GM18907 (cell line): ENCODE measurements around the gene FAM120B.
A peak's percentile ranks its signal among the peaks of the same experiment; 100 is the strongest.

ENCODE experiments used
- ATAC-seq: cut with Tn5 transposase; IDR thresholded peaks from one replicate; pipeline ENCODE4 v1.9.1; 2021; ENCODE audit warnings: mild to moderate bottlenecking, moderate library complexity; ENCODE audit not compliant: unreplicated experiment

FAM120B gene

DNA sequence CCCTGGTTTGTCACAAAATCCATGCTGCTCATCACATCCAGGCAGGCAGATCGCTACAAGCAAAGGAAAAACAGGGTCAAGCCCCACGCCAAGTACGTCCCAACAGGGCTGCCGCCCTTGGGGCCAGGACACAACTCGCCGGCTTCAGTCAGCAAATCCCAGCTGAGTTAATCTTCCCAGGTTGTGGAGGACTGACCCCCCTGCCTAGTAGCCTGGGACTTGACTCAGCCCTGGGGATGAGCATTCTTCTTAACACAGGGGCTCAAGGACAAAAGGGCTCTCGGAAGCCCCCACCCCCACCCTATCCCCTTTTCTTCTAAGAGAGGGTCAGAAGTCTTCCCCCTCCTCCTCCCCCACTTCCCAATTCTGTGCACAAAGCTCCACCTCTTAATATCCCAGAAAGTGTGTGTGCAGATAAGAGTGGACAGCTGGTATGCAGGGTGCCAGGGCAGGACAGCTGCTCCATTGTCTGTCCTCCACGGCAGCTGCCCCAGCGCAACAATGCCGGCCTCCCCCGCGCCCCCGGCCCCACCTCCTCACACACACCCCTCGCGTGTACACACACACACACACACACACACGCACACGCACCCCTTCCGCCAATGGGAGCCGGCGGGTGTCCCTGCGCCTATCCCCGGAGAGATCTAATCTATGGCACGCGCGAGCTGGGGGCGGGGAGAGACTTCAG lies 20.2 kb upstream of the FAM120B start:
- no peak for ATAC-seq

DNA sequence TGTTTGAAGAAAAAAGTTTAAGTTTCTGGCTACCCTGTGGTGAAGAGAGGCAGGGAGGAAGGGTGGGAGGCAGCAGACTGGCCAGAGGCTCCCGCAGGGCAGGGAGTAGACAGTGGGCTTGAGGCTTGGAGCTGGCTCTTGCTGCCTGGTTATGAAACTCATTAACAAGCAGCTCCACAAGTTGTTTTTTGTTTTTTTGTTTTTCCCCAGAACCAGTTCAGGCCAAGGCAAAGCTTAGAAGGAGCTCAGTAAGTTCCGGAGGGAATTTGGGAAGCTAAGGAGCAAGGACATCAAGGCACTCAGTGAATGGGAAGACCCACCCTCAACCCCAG lies 19.7 kb upstream of the FAM120B start:
- ATAC-seq = no peak

DNA sequence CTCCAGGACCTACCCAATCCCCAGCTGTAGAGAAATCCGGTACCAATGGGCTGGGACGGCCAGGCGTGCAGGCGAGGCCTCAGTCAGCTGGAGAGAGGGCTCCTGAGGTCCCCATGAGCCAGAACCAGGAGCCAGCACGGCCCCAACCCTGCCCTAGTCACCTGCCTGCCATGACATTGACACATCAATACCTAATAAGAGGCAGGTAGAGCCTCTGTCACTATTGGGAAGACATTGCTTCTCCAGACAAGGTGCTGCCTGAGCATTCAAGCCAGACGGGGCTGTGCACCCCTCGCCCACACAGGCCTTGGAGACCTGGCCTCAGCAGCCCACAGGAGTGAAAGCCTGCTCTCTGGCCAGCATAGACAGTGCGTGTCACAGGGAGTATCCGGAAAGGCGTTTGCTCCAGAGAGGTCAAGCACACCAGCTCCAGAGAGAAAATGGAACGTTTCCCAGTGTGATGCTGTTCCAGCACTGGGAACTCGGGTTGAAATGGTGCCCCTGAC lies 19.1 kb upstream of the FAM120B start:
- no peak for ATAC-seq

GRCh38 chr6:170288091-170288631 lies 18.4 kb upstream of the FAM120B start:
- ATAC-seq = no peak

DNA sequence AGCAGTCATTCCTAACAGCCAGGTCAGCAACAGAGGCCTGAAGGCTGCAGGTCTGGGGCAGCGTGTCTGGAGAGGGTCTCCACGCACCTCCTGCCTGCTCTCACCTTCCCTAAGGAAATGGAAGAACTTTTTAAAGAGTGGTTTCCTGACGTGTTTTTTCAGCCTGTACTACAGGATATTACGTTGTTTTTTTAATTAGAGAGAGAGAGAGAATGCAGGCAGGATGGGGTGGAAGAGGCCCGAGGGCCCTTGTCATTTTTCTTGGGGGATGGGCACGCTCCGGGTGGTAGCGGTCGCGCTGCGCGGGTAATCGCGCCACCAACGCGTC lies 17.7 kb upstream of the FAM120B start:
- ATAC-seq = no peak

DNA sequence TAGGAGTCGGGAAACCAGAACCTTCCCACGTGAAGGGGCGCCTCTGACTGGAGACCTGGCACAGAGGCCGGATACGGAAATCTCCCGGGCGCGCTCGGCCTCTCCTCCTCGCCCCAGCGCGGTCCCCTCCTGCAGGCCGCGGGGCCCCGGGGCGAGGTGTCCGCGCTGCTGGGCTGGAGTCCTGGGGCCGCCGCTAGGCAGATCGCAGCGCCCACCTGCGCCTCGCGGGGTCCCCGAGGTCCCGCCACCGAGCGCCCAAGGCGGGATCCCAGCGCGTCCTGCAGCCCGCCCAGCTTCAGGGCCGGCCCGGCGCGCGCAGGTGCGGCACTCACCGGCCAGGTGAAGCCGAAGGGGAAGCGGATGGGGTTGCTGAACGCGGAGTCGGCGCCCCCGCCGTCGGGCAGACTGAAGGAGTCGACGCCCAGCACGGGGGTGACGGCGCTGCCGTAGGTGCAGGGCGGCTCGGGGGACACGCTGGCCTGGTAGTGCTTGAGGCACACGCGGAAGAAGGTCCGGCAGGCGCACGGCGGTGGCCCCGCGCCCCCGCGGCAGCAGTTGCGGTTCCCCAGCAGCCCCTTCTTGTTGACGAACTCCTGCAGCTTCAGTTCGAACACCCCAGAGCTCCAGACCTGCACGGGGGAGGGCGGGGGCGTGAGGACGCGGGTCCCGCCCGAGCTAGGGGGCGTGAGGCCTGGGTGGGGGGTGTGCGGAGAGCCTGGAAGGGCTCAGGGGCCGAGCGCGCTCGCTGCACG lies 17.2 kb upstream of the FAM120B start:
- no peak for ATAC-seq

- no peak for ATAC-seq
These were observed 16.6 kb upstream of the FAM120B start for GRCh38 chr6:170289951-170290295.

DNA sequence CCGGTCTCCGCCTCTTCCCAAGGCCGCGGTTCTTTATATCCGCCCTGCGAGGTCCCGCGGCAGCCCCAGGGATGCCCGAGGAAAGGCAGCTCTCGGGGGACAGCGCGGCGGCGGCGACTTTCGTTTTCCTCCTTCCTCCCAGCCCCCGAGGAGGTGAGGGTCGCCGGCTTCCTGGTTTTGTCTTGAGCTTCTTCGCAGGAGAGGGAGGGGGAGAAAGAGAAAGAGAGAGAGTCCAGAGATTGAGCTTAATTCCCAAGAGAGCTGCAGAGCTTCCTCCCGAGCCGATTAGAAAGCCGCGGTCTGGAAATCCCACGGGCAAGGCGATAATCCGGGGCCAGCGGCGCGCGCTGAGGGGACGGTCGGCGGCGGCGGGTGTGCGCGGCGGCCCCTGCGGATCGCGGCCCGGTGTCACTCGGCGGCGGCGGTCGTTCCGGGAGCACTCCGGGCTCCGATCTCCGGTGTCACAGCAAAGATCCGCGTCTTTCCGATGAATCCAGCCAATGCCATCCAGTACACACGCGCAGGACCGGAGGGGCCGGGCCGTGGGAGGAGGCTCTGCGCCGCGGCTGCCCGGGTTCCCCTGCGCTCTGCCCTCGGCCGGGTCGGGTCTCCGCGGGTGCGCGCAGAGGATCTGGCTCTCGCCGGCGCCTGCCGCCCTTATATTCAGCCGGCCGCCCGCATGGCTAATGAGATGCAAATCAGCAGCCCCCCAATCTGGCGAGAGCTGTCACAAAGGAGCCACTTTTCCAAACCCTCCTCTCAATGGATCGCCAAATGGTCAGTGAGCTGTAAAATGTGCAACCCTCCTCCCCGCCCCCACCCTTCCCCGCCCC lies 16.0 kb upstream of the FAM120B start, which contains the start of gene DLL1:
Gene DLL1 (minus strand): TSS at position 783 of the 833 bp plus-strand sequence. CDS start 939 bp downstream, outside the sequence.
- ATAC-seq = no peak

- peak; percentile 39 for ATAC-seq
These were observed 15.1 kb upstream of the FAM120B start for GRCh38 chr6:170291271-170292110.

DNA sequence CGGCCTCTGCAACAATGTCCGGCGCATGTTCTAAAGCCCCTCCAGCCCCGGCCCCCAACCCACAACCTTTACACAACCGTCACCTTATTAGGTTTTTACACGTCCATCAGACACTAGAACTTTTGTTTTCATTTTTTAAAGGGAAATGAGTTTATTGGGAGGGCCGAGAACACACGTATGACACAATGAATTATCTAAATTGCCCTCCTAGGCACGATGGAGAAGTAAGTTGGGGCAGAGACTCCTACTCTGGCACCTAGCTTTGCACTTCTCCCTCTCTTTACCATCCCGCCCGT lies 14.5 kb upstream of the FAM120B start:
- no peak for ATAC-seq

GRCh38 chr6:170292407-170293158 lies 14.0 kb upstream of the FAM120B start:
- ATAC-seq = no peak

- ATAC-seq = no peak
These were observed 13.0 kb upstream of the FAM120B start for GRCh38 chr6:170293341-170294231.

- ATAC-seq = no peak
These were observed 12.2 kb upstream of the FAM120B start for GRCh38 chr6:170294298-170294730.

GRCh38 chr6:170294813-170295509 lies 11.6 kb upstream of the FAM120B start:
- ATAC-seq = no peak

DNA sequence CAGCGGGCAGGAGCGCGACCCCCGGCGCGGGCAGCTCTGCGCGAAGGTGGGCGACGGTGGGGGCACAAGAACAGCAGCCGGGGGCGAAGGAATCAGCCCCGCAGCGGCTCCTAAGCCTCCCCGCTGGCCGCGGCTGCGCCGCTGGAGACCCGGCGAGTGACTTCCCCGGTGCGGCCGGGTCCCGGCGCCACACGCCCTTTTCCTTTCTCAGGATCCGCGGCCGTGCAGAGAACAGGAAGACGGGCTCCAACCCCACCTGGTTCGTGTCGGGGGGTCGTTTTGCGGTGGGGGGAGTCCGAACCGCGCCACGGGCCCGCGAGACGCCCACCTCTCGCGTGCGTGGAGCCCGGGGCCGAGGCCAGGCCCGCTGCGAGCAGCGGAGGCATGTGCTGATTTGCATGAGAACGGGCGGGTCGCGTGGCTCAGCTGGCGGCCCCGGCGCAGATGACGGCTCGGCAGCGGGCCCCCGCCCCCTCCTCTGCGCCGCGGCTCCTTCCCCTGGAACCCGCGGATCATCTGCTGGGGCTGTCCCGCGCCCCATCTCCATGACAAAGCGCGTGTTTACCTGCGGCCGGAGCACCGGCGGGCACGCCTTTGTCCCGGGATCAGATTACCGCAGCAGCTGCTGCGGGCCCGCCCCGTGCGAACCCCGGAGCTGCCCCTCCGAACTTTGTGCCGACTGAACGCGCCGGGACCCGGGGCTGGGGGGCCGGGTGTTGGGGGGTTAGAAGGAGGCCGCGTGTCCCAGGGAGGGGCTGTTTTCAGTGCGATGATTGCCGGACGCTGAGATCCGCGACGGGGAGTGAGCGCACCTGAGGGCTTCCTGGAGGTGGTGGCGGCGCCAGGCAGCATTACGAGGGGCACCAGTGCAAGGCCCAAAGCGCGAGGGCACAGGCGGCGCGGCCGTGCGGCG lies 10.8 kb upstream of the FAM120B start:
- ATAC-seq = peak; percentile 45

GRCh38 chr6:170296423-170296745 lies 10.2 kb upstream of the FAM120B start:
- no peak for ATAC-seq

- no peak for ATAC-seq
These were observed 9.6 kb upstream of the FAM120B start for GRCh38 chr6:170296746-170297575.
